GM21528 (cell line): Measurements from ENCODE around the gene ALDH1L1.

ENCODE experiments used
- ATAC-seq: cut with Tn5 transposase; IDR thresholded peaks from one replicate; pipeline ENCODE4 v1.9.1; 2021; ENCODE audit warnings: mild to moderate bottlenecking, moderate library complexity; ENCODE audit not compliant: unreplicated experiment, low FRiP score

Gene ALDH1L1

GRCh38 chr3:126155819-126156218 is 24.6 kb downstream of the ALDH1L1 start:
- ATAC-seq, result no peak

GRCh38 chr3:126155280-126155640 is 25.1 kb downstream of the ALDH1L1 start:
- ATAC-seq, result no peak

- no peak for ATAC-seq
Measured at GRCh38 chr3:126154391-126155279, 25.8 kb downstream of the ALDH1L1 start.

- ATAC-seq, result no peak
Measured at GRCh38 chr3:126153695-126154360, 26.6 kb downstream of the ALDH1L1 start.

- no peak for ATAC-seq
Measured at GRCh38 chr3:126152901-126153694, 27.3 kb downstream of the ALDH1L1 start.

GRCh38 chr3:126152458-126152857 is 27.9 kb downstream of the ALDH1L1 start:
- no peak for ATAC-seq

GRCh38 chr3:126151562-126152302 is 28.7 kb downstream of the ALDH1L1 start:
- no peak for ATAC-seq

- ATAC-seq, result no peak
Measured at GRCh38 chr3:126149960-126150515, 30.3 kb downstream of the ALDH1L1 start.

GRCh38 chr3:126149256-126149902 is 31.0 kb downstream of the ALDH1L1 start:
- ATAC-seq, result no peak

- no peak for ATAC-seq
Measured at GRCh38 chr3:126147932-126148683, 32.3 kb downstream of the ALDH1L1 start.

GRCh38 chr3:126147147-126147931 is 33.0 kb downstream of the ALDH1L1 start:
- ATAC-seq, result no peak

GRCh38 chr3:126146525-126147146 is 33.8 kb downstream of the ALDH1L1 start:
- no peak for ATAC-seq

- no peak for ATAC-seq
Measured at GRCh38 chr3:126146034-126146433, 34.4 kb downstream of the ALDH1L1 start.

- ATAC-seq, result no peak
Measured at GRCh38 chr3:126142652-126143051, 37.7 kb downstream of the ALDH1L1 start.

- ATAC-seq, result no peak
Measured at GRCh38 chr3:126137490-126138130, 42.8 kb downstream of the ALDH1L1 start.

- ATAC-seq, result no peak
Measured at GRCh38 chr3:126136428-126137220, 43.8 kb downstream of the ALDH1L1 start.
